Activated T-cell treated with anti-CD3 and anti-CD28 coated beads, Interleukin-2, amount 50 U/mL, for 24 hours (primary cell): ENCODE results near the gene ALB.
"Not testable (repeated sequence)": the region's sequence is repeated elsewhere in the genome, so short reads cannot be mapped to it uniquely, and the experiment has no call there.

Experiments
- DNase-seq: peaks from one replicate; pipeline ENCODE4 v3.0.0-alpha.2; 2020
- H3K27ac Mint-ChIP-seq: 2 replicates; pipeline ENCODE4 v1.8.0; 2020; ENCODE audit warnings: mild to moderate bottlenecking, mixed read lengths
- H3K27me3 Mint-ChIP-seq: 2 replicates; pipeline ENCODE4 v1.8.0; 2020; ENCODE audit warnings: mixed read lengths
- H3K36me3 Mint-ChIP-seq: 2 replicates; pipeline ENCODE4 v1.8.0; 2020; ENCODE audit warnings: low read depth, mixed read lengths
- H3K4me1 Mint-ChIP-seq: 2 replicates; pipeline ENCODE4 v1.8.0; 2020; ENCODE audit warnings: low read depth, mixed read lengths
- H3K4me3 Mint-ChIP-seq: 2 replicates; pipeline ENCODE4 v1.8.0; 2020; ENCODE audit warnings: mild to moderate bottlenecking, moderate library complexity, mixed read lengths
- H3K9me3 Mint-ChIP-seq: 2 replicates; pipeline ENCODE4 v1.8.0; 2020; ENCODE audit warnings: mixed read lengths

Gene ALB

DNA sequence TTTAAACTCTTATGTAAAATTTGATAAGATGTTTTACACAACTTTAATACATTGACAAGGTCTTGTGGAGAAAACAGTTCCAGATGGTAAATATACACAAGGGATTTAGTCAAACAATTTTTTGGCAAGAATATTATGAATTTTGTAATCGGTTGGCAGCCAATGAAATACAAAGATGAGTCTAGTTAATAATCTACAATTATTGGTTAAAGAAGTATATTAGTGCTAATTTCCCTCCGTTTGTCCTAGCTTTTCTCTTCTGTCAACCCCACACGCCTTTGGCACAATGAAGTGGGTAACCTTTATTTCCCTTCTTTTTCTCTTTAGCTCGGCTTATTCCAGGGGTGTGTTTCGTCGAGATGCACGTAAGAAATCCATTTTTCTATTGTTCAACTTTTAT lies at the start of gene ALB:
Gene ALB, plus strand, starts transcription at position 246 of the 400 bp plus-strand sequence. Its CDS starts 41 bp downstream, at position 287.
- H3K36me3 Mint-ChIP-seq: no peaks in the 10 kb centered on the region
- DNase-seq: no peak
- H3K4me1 Mint-ChIP-seq: no peaks in the 10 kb centered on the region
- no peaks in the 10 kb centered on the region for H3K9me3 Mint-ChIP-seq
- H3K4me3 Mint-ChIP-seq: no peak within 1 kb of the TSS
- no peaks in the 10 kb centered on the region for H3K27me3 Mint-ChIP-seq
- no peak within 1 kb of the TSS for H3K27ac Mint-ChIP-seq

DNA sequence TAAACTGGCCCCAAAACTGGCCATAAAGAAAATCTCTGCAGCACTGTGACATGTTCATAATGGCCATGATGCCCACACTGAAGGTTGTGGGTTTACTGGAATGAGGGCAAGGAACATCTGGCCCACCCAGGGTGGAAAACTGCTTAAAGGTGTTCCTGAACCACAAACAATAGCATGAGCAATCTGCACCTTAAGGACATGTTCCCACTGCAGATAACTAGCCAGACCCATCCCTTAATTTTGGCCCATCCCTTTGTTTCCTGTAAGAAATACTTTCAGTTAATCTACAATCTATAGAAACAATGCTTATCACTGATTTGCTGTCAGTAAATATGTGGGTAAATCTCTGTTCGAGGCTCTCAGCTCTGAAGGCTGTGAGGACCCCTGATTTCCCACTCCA lies 46.9 kb upstream of the ALB start:
- H3K4me3 Mint-ChIP-seq, DNase-seq, H3K27me3 Mint-ChIP-seq, H3K4me1 Mint-ChIP-seq, H3K36me3 Mint-ChIP-seq, H3K27ac Mint-ChIP-seq: not testable (repeated sequence)
- H3K9me3 Mint-ChIP-seq: peaks cover 30% of the 10 kb centered on the region

DNA sequence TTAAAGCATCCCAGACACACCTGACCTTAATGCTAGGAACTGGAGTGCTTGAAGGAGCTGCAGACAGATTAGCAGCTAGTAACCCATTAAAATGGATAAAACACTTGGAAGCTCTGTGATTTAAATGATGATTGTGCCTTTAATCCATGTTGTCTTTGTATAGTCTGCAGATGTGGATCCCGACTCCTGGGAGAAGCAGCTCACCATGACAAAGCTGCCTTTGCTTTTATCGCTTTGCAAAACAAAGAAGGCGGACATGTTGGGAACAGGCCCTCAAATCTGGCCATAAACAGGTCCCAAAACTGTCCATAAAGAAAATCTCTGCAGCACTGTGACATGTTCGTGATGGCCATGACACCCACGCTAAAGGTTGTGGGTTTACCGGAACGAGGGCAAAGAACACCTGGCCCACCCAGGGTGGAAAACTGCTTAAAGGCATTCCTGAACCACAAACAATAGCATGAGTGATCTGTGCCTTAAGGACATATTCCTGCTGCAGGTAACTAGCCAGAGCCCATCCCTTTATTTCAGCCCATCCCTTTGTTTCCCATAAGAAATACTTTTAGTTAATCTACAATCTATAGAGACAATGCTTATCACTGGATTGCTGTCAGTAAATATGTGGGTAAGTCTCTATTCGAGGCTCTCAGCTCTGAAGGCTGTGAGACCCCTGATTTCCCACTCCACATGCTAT lies 34.4 kb upstream of the ALB start:
- not testable (repeated sequence) for H3K27me3 Mint-ChIP-seq, H3K9me3 Mint-ChIP-seq, H3K4me3 Mint-ChIP-seq, DNase-seq, H3K36me3 Mint-ChIP-seq, H3K27ac Mint-ChIP-seq, H3K4me1 Mint-ChIP-seq

DNA sequence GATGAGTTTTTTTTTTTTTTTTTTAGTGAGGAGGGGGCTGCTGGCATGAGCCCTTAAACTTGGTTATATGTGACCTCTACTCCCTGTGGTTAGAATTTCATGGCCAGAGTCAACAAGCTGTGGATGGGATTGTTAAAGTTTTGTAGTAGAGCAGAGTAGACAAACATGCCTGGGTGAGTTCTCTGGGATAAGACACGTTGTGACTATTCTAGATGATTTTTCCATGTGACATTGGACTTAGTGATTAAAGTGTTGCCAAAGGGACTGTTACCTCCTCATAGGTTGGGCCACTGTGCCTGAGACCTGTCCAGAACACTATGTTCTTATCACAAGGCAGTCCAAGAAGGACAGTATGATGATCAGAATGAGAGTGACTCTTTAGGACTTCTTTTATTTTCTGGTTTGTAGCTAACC lies 28.8 kb upstream of the ALB start:
- H3K9me3 Mint-ChIP-seq: peaks cover 1% of the 10 kb centered on the region
- H3K27me3 Mint-ChIP-seq: peaks cover 3% of the 10 kb centered on the region
- no peaks in the 10 kb centered on the region for H3K36me3 Mint-ChIP-seq
- no peak overlapping the region for H3K4me3 Mint-ChIP-seq
- H3K27ac Mint-ChIP-seq: no peak overlapping the region
- DNase-seq: no peak
- H3K4me1 Mint-ChIP-seq: no peaks in the 10 kb centered on the region

DNA sequence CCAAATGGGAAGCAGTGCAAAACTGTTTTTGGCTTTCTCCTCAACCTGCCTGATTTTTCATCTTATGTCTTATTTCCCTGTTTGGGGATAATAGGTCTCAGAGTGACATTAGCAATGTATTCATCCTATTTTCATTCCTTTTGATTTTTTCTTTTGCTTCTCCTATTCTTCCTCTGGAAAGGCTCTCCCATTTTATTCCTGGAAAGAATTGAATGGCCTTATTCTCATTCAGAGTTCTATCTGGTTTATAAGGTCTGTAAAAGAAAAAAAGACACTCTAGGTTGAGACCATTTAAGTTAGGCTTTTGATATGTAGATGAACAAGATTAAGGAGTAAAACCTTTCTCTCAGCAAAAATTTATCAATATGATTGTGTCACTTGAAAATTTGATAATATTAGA lies 27.8 kb upstream of the ALB start:
- Mint-ChIP-seq H3K36me3 (no peaks in the 10 kb centered on the region), H3K4me1 (no peaks in the 10 kb centered on the region), H3K9me3 (no peaks in the 10 kb centered on the region), H3K27me3 (peaks cover 3% of the 10 kb centered on the region), H3K27ac (no peak overlapping the region), H3K4me3 (no peak overlapping the region)
- DNase-seq: no peak

DNA sequence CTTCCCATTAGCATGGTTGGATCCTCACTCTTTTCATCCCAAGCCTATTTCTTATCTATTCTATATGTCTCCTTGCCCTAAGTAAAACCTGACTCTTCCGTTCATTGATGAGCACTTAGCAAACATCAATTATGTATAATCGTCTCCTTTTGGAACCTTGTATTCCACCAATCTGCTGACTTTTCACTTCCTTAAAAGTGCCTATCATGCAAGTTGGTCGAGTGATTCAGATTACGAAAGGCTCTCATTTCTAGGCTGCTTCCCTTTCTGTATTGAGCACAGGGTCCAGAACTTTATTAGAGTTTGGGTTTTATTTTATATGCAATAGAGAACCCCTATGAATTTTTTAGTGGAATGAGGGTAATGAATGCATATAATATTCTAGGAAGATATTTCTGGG lies 27.1 kb upstream of the ALB start:
- no peaks in the 10 kb centered on the region for H3K36me3 Mint-ChIP-seq
- no peaks in the 10 kb centered on the region for H3K9me3 Mint-ChIP-seq
- H3K27ac Mint-ChIP-seq: no peak overlapping the region
- H3K27me3 Mint-ChIP-seq: peaks cover 3% of the 10 kb centered on the region
- H3K4me3 Mint-ChIP-seq: no peak overlapping the region
- no peak for DNase-seq
- no peaks in the 10 kb centered on the region for H3K4me1 Mint-ChIP-seq

DNA sequence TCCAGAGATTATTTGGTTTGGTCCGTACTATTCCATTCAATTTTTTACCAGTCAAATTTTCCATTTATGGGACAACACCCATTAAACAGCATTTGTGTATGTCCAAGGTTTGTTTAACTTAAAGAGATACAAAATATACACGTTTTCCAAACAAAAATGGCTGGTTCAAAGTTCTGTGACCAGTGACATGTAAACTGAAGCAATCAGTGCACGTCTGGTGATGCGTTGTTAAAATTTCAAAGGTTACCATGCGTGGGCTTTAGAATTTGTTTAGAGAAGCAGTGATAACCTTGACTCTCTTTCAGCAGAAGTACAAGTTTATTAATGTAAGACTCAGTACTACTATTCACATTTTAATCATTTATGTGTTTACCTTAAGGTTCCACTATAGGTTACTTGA lies 25.2 kb upstream of the ALB start:
- DNase-seq: no peak
- Mint-ChIP-seq H3K27me3 (peaks cover 3% of the 10 kb centered on the region), H3K36me3 (no peaks in the 10 kb centered on the region), H3K9me3 (no peaks in the 10 kb centered on the region), H3K4me3 (no peak overlapping the region), H3K4me1 (no peaks in the 10 kb centered on the region), H3K27ac (no peak overlapping the region)

DNA sequence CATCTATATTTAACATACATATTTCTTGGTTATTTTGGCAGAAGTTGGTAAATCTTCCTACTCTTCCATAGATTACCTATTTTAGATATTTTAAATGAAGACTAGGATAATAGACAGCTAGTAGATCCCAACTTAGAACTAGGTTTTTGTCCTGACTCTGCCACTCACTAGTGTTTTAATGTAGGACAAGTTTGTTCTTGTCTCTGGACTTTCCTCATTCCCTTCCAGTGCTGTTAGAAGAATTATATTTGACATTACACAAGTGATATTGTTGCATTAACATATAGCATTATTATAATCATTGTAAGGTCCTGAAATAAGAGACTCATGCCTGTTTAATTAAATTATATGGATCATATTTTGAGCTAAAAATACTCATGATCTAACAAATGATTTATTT lies 24.1 kb upstream of the ALB start:
- Mint-ChIP-seq H3K27ac (no peak overlapping the region), H3K4me1 (no peaks in the 10 kb centered on the region), H3K36me3 (no peaks in the 10 kb centered on the region), H3K4me3 (no peak overlapping the region), H3K27me3 (peaks cover 3% of the 10 kb centered on the region), H3K9me3 (no peaks in the 10 kb centered on the region)
- no peak for DNase-seq

DNA sequence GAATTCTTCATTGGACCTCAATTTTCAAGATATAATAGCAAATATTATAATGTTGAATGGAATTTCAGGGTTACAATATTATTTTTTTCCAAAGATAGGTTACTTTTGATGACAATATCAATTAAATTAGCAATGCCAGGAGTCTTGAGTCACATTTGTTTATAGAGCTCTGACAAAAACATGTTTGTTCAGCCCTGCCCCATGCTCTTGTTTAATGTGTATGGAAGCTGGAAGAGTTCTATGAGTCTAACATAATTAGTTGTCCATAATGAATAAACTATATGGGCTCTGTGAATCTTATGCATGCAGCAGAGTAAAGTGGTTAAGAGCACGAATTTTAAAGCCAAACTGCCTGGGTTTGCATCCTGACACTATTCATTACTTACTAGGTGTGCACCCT lies 22.9 kb upstream of the ALB start:
- Mint-ChIP-seq H3K27me3 (no peaks in the 10 kb centered on the region), H3K27ac (no peak overlapping the region), H3K4me3 (no peak overlapping the region), H3K9me3 (peaks cover 3% of the 10 kb centered on the region), H3K36me3 (no peaks in the 10 kb centered on the region), H3K4me1 (no peaks in the 10 kb centered on the region)
- DNase-seq: no peak

DNA sequence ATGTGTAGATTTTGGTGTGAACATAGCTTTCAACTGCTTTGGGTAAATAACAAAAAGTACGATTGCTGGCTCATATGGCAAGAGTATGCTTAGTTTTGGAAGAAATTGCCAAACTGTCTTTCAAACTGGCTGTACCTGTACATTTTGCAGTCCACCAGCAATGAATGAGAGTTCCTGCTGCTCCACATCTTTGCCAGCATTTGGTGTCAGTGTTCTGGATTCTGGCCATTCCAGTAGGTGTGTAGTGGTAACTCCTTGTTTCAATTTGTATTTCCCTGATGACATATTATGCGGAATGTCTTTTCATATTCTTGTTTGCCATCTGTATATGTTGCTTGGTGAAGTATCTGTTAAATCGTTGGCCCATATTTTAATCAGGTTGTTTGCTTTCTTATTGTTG lies 20.6 kb upstream of the ALB start:
- H3K27ac Mint-ChIP-seq: no peak overlapping the region
- no peak overlapping the region for H3K4me3 Mint-ChIP-seq
- no peaks in the 10 kb centered on the region for H3K36me3 Mint-ChIP-seq
- no peak for DNase-seq
- peaks cover 3% of the 10 kb centered on the region for H3K27me3 Mint-ChIP-seq
- no peaks in the 10 kb centered on the region for H3K4me1 Mint-ChIP-seq
- peaks cover 6% of the 10 kb centered on the region for H3K9me3 Mint-ChIP-seq

DNA sequence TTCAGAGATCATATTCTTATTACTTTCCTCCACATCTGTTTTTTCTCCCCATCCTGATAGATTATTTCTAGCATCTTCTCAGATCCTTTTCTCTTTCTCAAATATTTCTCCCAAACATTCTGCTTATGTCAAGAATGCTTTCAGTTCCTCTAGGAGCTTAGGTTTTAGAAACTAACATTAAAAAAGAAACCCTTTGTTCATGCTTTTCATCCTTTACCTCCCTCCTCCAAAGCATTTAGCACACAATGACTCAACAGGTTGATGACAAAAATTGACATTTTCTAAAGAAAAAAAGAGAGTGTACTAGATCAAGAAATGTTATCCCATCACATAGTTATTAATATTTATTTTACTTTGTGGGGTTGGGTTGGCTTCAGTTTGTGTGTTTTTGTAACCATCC lies 16.5 kb upstream of the ALB start:
- H3K4me3 Mint-ChIP-seq: no peak overlapping the region
- no peak overlapping the region for H3K27ac Mint-ChIP-seq
- H3K36me3 Mint-ChIP-seq: no peaks in the 10 kb centered on the region
- H3K9me3 Mint-ChIP-seq: peaks cover 6% of the 10 kb centered on the region
- no peak for DNase-seq
- H3K27me3 Mint-ChIP-seq: peaks cover 5% of the 10 kb centered on the region
- no peaks in the 10 kb centered on the region for H3K4me1 Mint-ChIP-seq

DNA sequence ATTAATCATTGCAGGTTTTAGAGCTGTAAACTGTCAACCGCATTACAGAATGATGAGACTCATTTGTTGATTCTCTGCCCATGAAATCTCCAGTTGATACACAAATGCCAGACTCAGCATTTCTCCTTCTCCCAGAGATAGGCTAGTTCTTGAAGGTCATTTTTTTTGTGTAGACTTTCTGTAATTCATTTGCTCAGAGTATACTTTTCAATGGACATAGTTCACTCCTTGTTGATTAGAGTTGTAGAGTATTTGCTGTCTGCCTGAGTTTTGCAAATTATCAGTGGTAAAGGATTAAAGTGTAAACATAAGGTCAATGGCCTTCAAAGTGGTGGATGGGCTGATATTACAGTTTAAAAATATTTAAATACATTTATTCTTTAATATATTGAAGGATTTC lies 15.2 kb upstream of the ALB start:
- Mint-ChIP-seq H3K36me3 (no peaks in the 10 kb centered on the region), H3K27me3 (peaks cover 5% of the 10 kb centered on the region), H3K4me3 (no peak overlapping the region), H3K9me3 (peaks cover 6% of the 10 kb centered on the region), H3K27ac (no peak overlapping the region), H3K4me1 (no peaks in the 10 kb centered on the region)
- DNase-seq: no peak

DNA sequence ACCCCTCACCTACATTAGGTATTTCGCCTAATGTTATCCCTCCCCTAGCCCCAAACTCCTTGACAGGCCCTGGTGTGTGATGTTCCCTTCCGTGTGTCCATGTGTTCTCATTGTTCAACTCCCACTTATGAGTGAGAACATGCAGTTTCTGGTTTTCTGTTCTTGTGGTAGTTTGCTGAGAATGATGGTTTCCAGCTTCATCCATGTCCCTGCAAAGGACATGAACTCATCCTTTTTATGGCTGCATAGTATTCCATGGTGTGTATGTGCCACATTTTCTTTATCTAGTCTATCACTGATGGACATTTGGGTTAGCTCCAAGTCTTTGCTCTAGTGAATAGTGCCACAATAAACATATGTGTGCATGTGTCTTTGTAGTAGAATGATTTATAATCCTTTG lies 14.4 kb upstream of the ALB start:
- not testable (repeated sequence) for H3K4me3 Mint-ChIP-seq, H3K27ac Mint-ChIP-seq, H3K27me3 Mint-ChIP-seq, H3K36me3 Mint-ChIP-seq, H3K4me1 Mint-ChIP-seq, DNase-seq, H3K9me3 Mint-ChIP-seq

DNA sequence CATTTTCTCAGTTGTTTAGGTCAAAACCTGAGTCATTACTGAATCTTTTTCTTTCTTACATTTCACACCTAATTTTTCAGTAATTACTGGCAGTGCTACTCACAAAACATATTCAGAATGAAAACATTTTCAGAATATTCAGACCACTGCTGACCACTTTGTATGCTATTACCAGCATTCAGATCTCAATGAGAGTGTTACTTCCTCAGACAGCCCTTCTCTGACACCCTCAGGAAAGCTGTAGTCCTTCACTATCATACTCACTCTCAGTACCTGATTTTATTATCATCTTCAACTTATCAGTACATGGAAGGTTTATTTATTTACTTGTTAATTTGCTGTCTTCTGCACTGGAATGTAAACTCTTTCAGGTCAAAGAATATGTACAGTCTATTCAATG lies 12.3 kb upstream of the ALB start:
- Mint-ChIP-seq H3K4me1 (no peaks in the 10 kb centered on the region), H3K9me3 (no peaks in the 10 kb centered on the region), H3K27me3 (peaks cover 10% of the 10 kb centered on the region), H3K36me3 (no peaks in the 10 kb centered on the region), H3K4me3 (no peak overlapping the region), H3K27ac (no peak overlapping the region)
- no peak for DNase-seq

DNA sequence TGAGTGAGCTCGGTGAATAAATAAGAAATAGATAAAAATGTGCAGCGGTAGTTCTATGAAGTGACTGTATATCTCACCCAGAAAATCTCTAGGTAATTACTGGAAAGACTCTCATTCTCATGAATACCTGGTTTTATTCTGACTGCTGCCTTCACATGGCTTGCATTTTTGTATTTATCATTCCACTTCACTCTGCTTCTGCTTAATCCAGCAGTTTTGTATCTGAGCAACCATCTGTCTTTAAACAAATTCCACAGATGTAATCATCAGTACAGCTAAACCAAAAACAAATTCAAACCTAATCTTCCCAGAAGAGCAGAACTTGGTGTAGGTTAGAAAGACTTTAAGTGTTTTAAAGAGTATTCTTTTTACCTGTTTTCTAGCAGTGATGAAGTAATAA lies 11.2 kb upstream of the ALB start:
- Mint-ChIP-seq H3K9me3 (no peaks in the 10 kb centered on the region), H3K27ac (no peak overlapping the region), H3K36me3 (no peaks in the 10 kb centered on the region), H3K4me1 (no peaks in the 10 kb centered on the region), H3K4me3 (no peak overlapping the region), H3K27me3 (peaks cover 11% of the 10 kb centered on the region)
- DNase-seq: no peak

DNA sequence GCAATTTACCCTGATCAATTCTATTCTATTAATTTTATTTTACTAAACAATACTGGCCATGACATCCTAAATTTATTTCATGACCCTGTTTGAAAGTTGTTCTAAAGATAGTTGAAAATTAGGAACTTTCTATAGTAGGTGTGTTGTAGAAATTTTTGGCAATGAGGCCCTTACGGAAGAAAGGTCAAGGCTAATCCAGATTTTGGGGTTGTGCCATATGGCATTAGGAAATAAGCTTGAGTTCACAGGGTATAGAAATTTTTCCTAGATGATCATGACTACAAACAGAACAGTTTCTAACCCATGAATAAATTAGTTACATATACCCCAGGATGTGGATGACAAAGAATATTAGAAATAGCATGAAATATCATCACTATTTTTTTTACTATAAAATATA lies 7.8 kb upstream of the ALB start:
- Mint-ChIP-seq H3K27me3 (peaks cover 12% of the 10 kb centered on the region), H3K27ac (no peak overlapping the region), H3K36me3 (no peaks in the 10 kb centered on the region), H3K9me3 (no peaks in the 10 kb centered on the region), H3K4me3 (no peak overlapping the region), H3K4me1 (no peaks in the 10 kb centered on the region)
- DNase-seq: no peak
